ENCODE results near the gene ARG2. TPM values are rescaled to one million over a fixed set of nuclear protein-coding genes. Genes with fewer than 3 reads are reported as not detected.

Gene ARG2
- total RNA-seq, 2 experiments from 2014 or later: 1.6 to 2.3 TPM

GRCh38 chr14:67577181-67577808 lies 42.4 kb upstream of the ARG2 start:
- Mint-ChIP-seq H3K36me3 (ENCODE audit: low read depth) (no peaks in the 10 kb centered on the region), H3K27ac (no peak overlapping the region), H3K4me3 (no peak overlapping the region), H3K4me1 (ENCODE audit: low read depth) (peaks cover 6% of the 10 kb centered on the region), H3K27me3 (ENCODE audit: low read depth) (no peaks in the 10 kb centered on the region), H3K9me3 (ENCODE audit: insufficient read depth) (no peaks in the 10 kb centered on the region)
- POLR2A ChIA-PET: interaction anchor here (0.8 kb wide), 1 partner anchor 64 kb away, joined by 3 read pairs; no protein-coding TSS in a partner anchor
- DNase-seq: no peak
- CTCF ChIA-PET: interaction anchor here (0.8 to 1.9 kb wide), 3 partner anchors 50 to 157 kb away, joined by 3 to 5 read pairs (median 4); no protein-coding TSS in a partner anchor
- no peak for ATAC-seq

GRCh38 chr14:67577909-67578749 lies 41.6 kb upstream of the ARG2 start:
- no peak for ATAC-seq

GRCh38 chr14:67579040-67579439 lies 40.7 kb upstream of the ARG2 start:
- H3K4me3 Mint-ChIP-seq: no peak overlapping the region
- H3K4me1 Mint-ChIP-seq (ENCODE audit: low read depth): peaks cover 6% of the 10 kb centered on the region
- DNase-seq (no peak), ATAC-seq (no peak)
- no peaks in the 10 kb centered on the region for H3K9me3 Mint-ChIP-seq (ENCODE audit: insufficient read depth)
- H3K27ac Mint-ChIP-seq: no peak overlapping the region
- CTCF ChIA-PET: interaction anchor here (1.0 to 1.7 kb wide), 4 partner anchors 21 to 159 kb away, joined by 4 to 6 read pairs (median 5); partner anchors contain the start of gene PIGH
- H3K27me3 Mint-ChIP-seq (ENCODE audit: low read depth): no peaks in the 10 kb centered on the region
- POLR2A ChIA-PET: no interaction called here
- no peaks in the 10 kb centered on the region for H3K36me3 Mint-ChIP-seq (ENCODE audit: low read depth)

More at GRCh38 chr14:67577909-67578749, 41.6 kb upstream of the ARG2 start:
- H3K27me3 Mint-ChIP-seq (ENCODE audit: low read depth): no peaks in the 10 kb centered on the region
- no peak for DNase-seq
- no peaks in the 10 kb centered on the region for H3K9me3 Mint-ChIP-seq (ENCODE audit: insufficient read depth)
- H3K4me3 Mint-ChIP-seq: no peak overlapping the region
- H3K36me3 Mint-ChIP-seq (ENCODE audit: low read depth): no peaks in the 10 kb centered on the region
- ChIA-PET POLR2A (interaction anchor here (0.8 kb wide), 1 partner anchor 63 kb away, joined by 3 read pairs; no protein-coding TSS in a partner anchor), CTCF (interaction anchor here (0.8 to 1.7 kb wide), 3 partner anchors 51 to 158 kb away, joined by 3 to 6 read pairs (median 5); no protein-coding TSS in a partner anchor)
- H3K27ac Mint-ChIP-seq: no peak overlapping the region
- H3K4me1 Mint-ChIP-seq (ENCODE audit: low read depth): peaks cover 6% of the 10 kb centered on the region

GRCh38 chr14:67579636-67580035 lies 40.1 kb upstream of the ARG2 start:
- H3K9me3 Mint-ChIP-seq (ENCODE audit: insufficient read depth): no peaks in the 10 kb centered on the region
- H3K36me3 Mint-ChIP-seq (ENCODE audit: low read depth): no peaks in the 10 kb centered on the region
- no peak for ATAC-seq
- no peaks in the 10 kb centered on the region for H3K27me3 Mint-ChIP-seq (ENCODE audit: low read depth)
- ChIA-PET CTCF (interaction anchor here (1.0 to 11.8 kb wide), 6 partner anchors 8 to 159 kb away, joined by 4 to 90 read pairs (median 6); partner anchors contain the start of gene PIGH), POLR2A (no interaction called here)
- H3K4me3 Mint-ChIP-seq: no peak overlapping the region
- no peak for DNase-seq
- H3K4me1 Mint-ChIP-seq (ENCODE audit: low read depth): peaks cover 6% of the 10 kb centered on the region
- H3K27ac Mint-ChIP-seq: no peak overlapping the region

GRCh38 chr14:67580336-67581171 lies 39.2 kb upstream of the ARG2 start:
- H3K27me3 Mint-ChIP-seq (ENCODE audit: low read depth): no peaks in the 10 kb centered on the region
- no peaks in the 10 kb centered on the region for H3K36me3 Mint-ChIP-seq (ENCODE audit: low read depth)
- H3K9me3 Mint-ChIP-seq (ENCODE audit: insufficient read depth): no peaks in the 10 kb centered on the region
- ChIA-PET POLR2A (no interaction called here), CTCF (interaction anchor here (1.1 to 11.8 kb wide), 11 partner anchors 9 to 190 kb away, joined by 3 to 90 read pairs (median 6); partner anchors contain the start of gene PIGH)
- peaks cover 6% of the 10 kb centered on the region for H3K4me1 Mint-ChIP-seq (ENCODE audit: low read depth)
- no peak overlapping the region for H3K4me3 Mint-ChIP-seq
- H3K27ac Mint-ChIP-seq: no peak overlapping the region
- ATAC-seq: no peak
- no peak for DNase-seq

GRCh38 chr14:67581643-67582042 lies 38.1 kb upstream of the ARG2 start:
- ChIA-PET POLR2A (interaction anchor here (1.4 kb wide), 1 partner anchor 18 kb away, joined by 4 read pairs; the partner anchor contains the start of gene PIGH), CTCF (interaction anchor here (0.9 to 11.8 kb wide), 10 partner anchors 9 to 191 kb away, joined by 3 to 90 read pairs (median 6); partner anchors contain the start of gene PIGH)
- Mint-ChIP-seq H3K4me3 (no peak overlapping the region), H3K27ac (no peak overlapping the region), H3K4me1 (ENCODE audit: low read depth) (peaks cover 6% of the 10 kb centered on the region), H3K27me3 (ENCODE audit: low read depth) (no peaks in the 10 kb centered on the region), H3K36me3 (ENCODE audit: low read depth) (no peaks in the 10 kb centered on the region), H3K9me3 (ENCODE audit: insufficient read depth) (no peaks in the 10 kb centered on the region)
- DNase-seq (no peak), ATAC-seq (no peak)

GRCh38 chr14:67582061-67582460 lies 37.7 kb upstream of the ARG2 start:
- Mint-ChIP-seq H3K4me3 (no peak overlapping the region), H3K4me1 (ENCODE audit: low read depth) (peaks cover 6% of the 10 kb centered on the region), H3K27ac (no peak overlapping the region), H3K27me3 (ENCODE audit: low read depth) (no peaks in the 10 kb centered on the region), H3K9me3 (ENCODE audit: insufficient read depth) (no peaks in the 10 kb centered on the region), H3K36me3 (ENCODE audit: low read depth) (no peaks in the 10 kb centered on the region)
- DNase-seq: no peak
- ATAC-seq: no peak
- ChIA-PET POLR2A (interaction anchor here (1.4 kb wide), 1 partner anchor 18 kb away, joined by 4 read pairs; the partner anchor contains the start of gene PIGH), CTCF (interaction anchor here (0.9 to 11.8 kb wide), 9 partner anchors 9 to 191 kb away, joined by 3 to 90 read pairs (median 6); partner anchors contain the start of gene PIGH)

GRCh38 chr14:67583711-67584644 lies 35.7 kb upstream of the ARG2 start:
- no peaks in the 10 kb centered on the region for H3K9me3 Mint-ChIP-seq (ENCODE audit: insufficient read depth)
- no peak overlapping the region for H3K27ac Mint-ChIP-seq
- ATAC-seq (peak; percentile 74), DNase-seq (peak; percentile 42)
- no peak overlapping the region for H3K4me3 Mint-ChIP-seq
- ChIA-PET POLR2A (no interaction called here), CTCF (interaction anchor here (0.7 to 11.8 kb wide), 14 partner anchors 12 to 156 kb away, joined by 3 to 90 read pairs (median 6); partner anchors contain the start of genes PIGH, RDH11 and RDH12)
- H3K36me3 Mint-ChIP-seq (ENCODE audit: low read depth): no peaks in the 10 kb centered on the region
- H3K27me3 Mint-ChIP-seq (ENCODE audit: low read depth): no peaks in the 10 kb centered on the region
- H3K4me1 Mint-ChIP-seq (ENCODE audit: low read depth): peaks cover 6% of the 10 kb centered on the region

- H3K9me3 Mint-ChIP-seq (ENCODE audit: insufficient read depth): no peaks in the 10 kb centered on the region
- no peak overlapping the region for H3K27ac Mint-ChIP-seq
- no peaks in the 10 kb centered on the region for H3K27me3 Mint-ChIP-seq (ENCODE audit: low read depth)
- peaks cover 5% of the 10 kb centered on the region for H3K36me3 Mint-ChIP-seq (ENCODE audit: low read depth)
- H3K4me1 Mint-ChIP-seq (ENCODE audit: low read depth): peaks cover 6% of the 10 kb centered on the region
- no peak overlapping the region for H3K4me3 Mint-ChIP-seq
- DNase-seq (no peak), ATAC-seq (no peak)
- POLR2A ChIA-PET: no interaction called here
- CTCF ChIA-PET: interaction anchor here (0.7 to 11.8 kb wide), 14 partner anchors 13 to 157 kb away, joined by 3 to 90 read pairs (median 6); partner anchors contain the start of genes PIGH, RDH11 and RDH12
Measured at GRCh38 chr14:67584978-67585377, 34.7 kb upstream of the ARG2 start.

- no peak for ATAC-seq
- ChIA-PET CTCF (interaction anchor here (1.3 to 11.8 kb wide), 5 partner anchors 14 to 118 kb away, joined by 4 to 90 read pairs (median 8); partner anchors contain the start of genes ARG2 and PIGH), POLR2A (no interaction called here)
- no peak overlapping the region for H3K4me3 Mint-ChIP-seq
- peaks cover 9% of the 10 kb centered on the region for H3K36me3 Mint-ChIP-seq (ENCODE audit: low read depth)
- H3K9me3 Mint-ChIP-seq (ENCODE audit: insufficient read depth): no peaks in the 10 kb centered on the region
- no peak overlapping the region for H3K27ac Mint-ChIP-seq
- no peaks in the 10 kb centered on the region for H3K27me3 Mint-ChIP-seq (ENCODE audit: low read depth)
- DNase-seq: no peak
- peaks cover 4% of the 10 kb centered on the region for H3K4me1 Mint-ChIP-seq (ENCODE audit: low read depth)
Measured at GRCh38 chr14:67586369-67586768, 33.4 kb upstream of the ARG2 start.

Measured in activated CD8-positive, alpha-beta T cell treated with anti-CD3 and anti-CD28 coated beads, Interleukin-2, amount 10 ng/mL, durations not matched to agents 7 days and 5 days (primary cell).